A549 (cell line): Measurements from ENCODE around the gene TMEM79. TPM values are rescaled to one million over a fixed set of nuclear protein-coding genes. Genes with fewer than 3 reads are reported as not detected.

Experiments
- ATAC-seq, 2 experiments: fragments of 200-7000 bp in 1 of 2; fragments of >200 bp in 1 of 2; cut with Nextera tagmentation in 1 of 2; cut with Tn5 transposase in 1 of 2; 3 replicates each; pipeline versions ENCODE4 v1.8.0 to v1.9.1; 2018 to 2020; ENCODE audit warnings: mild to moderate bottlenecking in 1 of 2, moderate library complexity in 1 of 2
- CTCF ChIA-PET: fragments of 300-600 bp; sonication (Branson Sonifier 250); formaldehyde crosslinking; extraction: SDS; loops from one replicate; lab custom pipeline; 2021; ENCODE audit warnings: antibody characterized with exemption, inconsistent platforms; lab: Yijun Ruan, JAX
- POLR2A ChIA-PET: fragments of 350-600 bp; formaldehyde crosslinking; extraction: SDS; loops from one replicate; lab custom pipeline; 2021; ENCODE audit warnings: antibody characterized with exemption, inconsistent platforms; lab: Yijun Ruan, JAX
- DNase-seq, 2 experiments: peaks; one replicate each; pipeline versions ENCODE4 v3.0.0 to v3.0.0-alpha.2; 2011 to 2016; ENCODE audit warnings: low read depth in 1 of 2, low spot score in 1 of 2
- FAIRE-seq: peaks from 2 replicates; lab custom pipeline; 2011; peaks lifted over from hg19 to GRCh38; lab: Jason Lieb, UNC
- H3K27ac ChIP-seq, 2 experiments: fragments of >200 bp; sonication (Bioruptor Twin); formaldehyde crosslinking; 3 replicates each; pipeline ENCODE4 v1.5.1; 2016 to 2017
- H3K4me1 ChIP-seq: fragments of >200 bp; sonication (Bioruptor Twin); formaldehyde crosslinking; 3 replicates; pipeline ENCODE4 v1.6.1; 2016
- H3K4me2 ChIP-seq: fragments of >200 bp; sonication (Bioruptor Twin); formaldehyde crosslinking; 3 replicates; pipeline ENCODE4 v1.6.1; 2016
- H3K4me3 ChIP-seq: fragments of >200 bp; sonication (Bioruptor Twin); formaldehyde crosslinking; 3 replicates; pipeline ENCODE4 v1.5.1; 2016
- H3K9me3 ChIP-seq: fragments of >200 bp; sonication (Bioruptor Twin); formaldehyde crosslinking; 3 replicates; pipeline ENCODE4 v1.6.1; 2016
- BHLHE40 ChIP-seq: IDR thresholded peaks from 2 replicates; pipeline ENCODE4 v1.6.1; 2012; ENCODE audit warnings: low read depth, low read length, inconsistent platforms
- CBX2 ChIP-seq: fragments of 200-600 bp; sonication (generic); IDR thresholded peaks from 2 replicates; pipeline ENCODE4 v1.6.1; 2016; ENCODE audit warnings: low read depth, mild to moderate bottlenecking, borderline replicate concordance
- CBX8 ChIP-seq: fragments of 200-600 bp; sonication (generic); IDR thresholded peaks from 2 replicates; pipeline ENCODE4 v1.6.1; 2016
- CEBPB ChIP-seq, 2 experiments: fragments of >200 bp in 1 of 2; sonication (Bioruptor Twin) in 1 of 2; formaldehyde crosslinking in 1 of 2; IDR thresholded peaks; 2 replicates each; pipeline ENCODE4 v1.6.1; 2012 to 2016
- EHF ChIP-seq: fragments of 250-450 bp; sonication (Bioruptor Pico); IDR thresholded peaks from 2 replicates; pipeline ENCODE4 v1.5.0; 2020; ENCODE audit warnings: mild to moderate bottlenecking
- EHMT2 ChIP-seq: fragments of 200-600 bp; sonication (generic); IDR thresholded peaks from 2 replicates; pipeline ENCODE4 v1.6.1; 2016; ENCODE audit warnings: antibody characterized with exemption, low read depth, mild to moderate bottlenecking, moderate library complexity
- ELK1 ChIP-seq: fragments of 150-350 bp; IDR thresholded peaks from 2 replicates; pipeline ENCODE4 v1.6.1; 2014; ENCODE audit warnings: low read depth, mild to moderate bottlenecking, low read length
- EP300 ChIP-seq, 2 experiments: fragments of >200 bp; sonication (Bioruptor Twin); formaldehyde crosslinking; IDR thresholded peaks; 2 replicates in 1 of 2; 3 replicates in 1 of 2; pipeline ENCODE4 v1.6.1; 2016 to 2017
- ESRRA ChIP-seq: fragments of 150-350 bp; IDR thresholded peaks from 2 replicates; pipeline ENCODE4 v1.6.1; 2014; ENCODE audit warnings: mild to moderate bottlenecking, low read length, borderline replicate concordance
- GATA3 ChIP-seq: IDR thresholded peaks from 2 replicates; pipeline ENCODE4 v1.6.1; 2012; ENCODE audit warnings: borderline replicate concordance
- HES2 ChIP-seq: fragments of >200 bp; sonication (Bioruptor Twin); formaldehyde crosslinking; IDR thresholded peaks from 2 replicates; pipeline ENCODE4 v1.6.1; 2016
- HOXB13 ChIP-seq: fragments of 250-450 bp; sonication (Bioruptor Pico); IDR thresholded peaks from 2 replicates; pipeline ENCODE4 v1.5.0; 2020; ENCODE audit warnings: low read depth, mild to moderate bottlenecking, moderate library complexity
- JUN ChIP-seq, 2 experiments: fragments of >200 bp; sonication (Bioruptor Twin); formaldehyde crosslinking; IDR thresholded peaks; 2 replicates in 1 of 2; 3 replicates in 1 of 2; pipeline ENCODE4 v1.6.1; 2016 to 2017
- MYC ChIP-seq: IDR thresholded peaks from 2 replicates; pipeline ENCODE4 v1.6.1; 2012; ENCODE audit warnings: mild to moderate bottlenecking, inconsistent platforms, low read length, improper control_type of control experiment, borderline replicate concordance
- NFE2L2 ChIP-seq: fragments of 150-350 bp; conservative IDR thresholded peaks from 2 replicates; pipeline ENCODE4 v1.6.1; 2014; ENCODE audit warnings: low read length
- NPAS2 ChIP-seq: fragments of 250-450 bp; sonication (Bioruptor Pico); IDR thresholded peaks from 2 replicates; pipeline ENCODE4 v1.8.0; 2022; ENCODE audit warnings: mild to moderate bottlenecking, moderate library complexity, borderline replicate concordance
- PHF8 ChIP-seq: fragments of 200-600 bp; sonication (generic); IDR thresholded peaks from 2 replicates; pipeline ENCODE4 v1.6.1; 2016; ENCODE audit warnings: low read depth, mild to moderate bottlenecking, antibody characterized with exemption, moderate library complexity, borderline replicate concordance
- POLR2A ChIP-seq: IDR thresholded peaks from 2 replicates; pipeline ENCODE4 v1.6.1; 2012; ENCODE audit warnings: mild to moderate bottlenecking, low read length
- REST ChIP-seq: fragments of 200-600 bp; sonication (generic); IDR thresholded peaks from 2 replicates; pipeline ENCODE4 v1.6.1; 2016; ENCODE audit warnings: antibody characterized with exemption, mild to moderate bottlenecking, moderate library complexity
- RNF2 ChIP-seq: fragments of 200-600 bp; sonication (generic); IDR thresholded peaks from 2 replicates; pipeline ENCODE4 v1.6.1; 2016; ENCODE audit warnings: low read depth, mild to moderate bottlenecking, antibody characterized with exemption, moderate library complexity, borderline replicate concordance
- USF2 ChIP-seq: fragments of 450-650 bp; IDR thresholded peaks from 2 replicates; pipeline ENCODE4 v1.6.1; 2014; ENCODE audit warnings: antibody characterized with exemption
- ZC3H11A ChIP-seq: fragments of 450-650 bp; IDR thresholded peaks from 2 replicates; pipeline ENCODE4 v1.6.1; 2014; ENCODE audit warnings: antibody characterized with exemption, mild to moderate bottlenecking
- ZFP36 ChIP-seq: fragments of 450-650 bp; IDR thresholded peaks from 2 replicates; pipeline ENCODE4 v1.6.1; 2014; ENCODE audit warnings: borderline replicate concordance; ENCODE audit not compliant: partially characterized antibody
- WGBS: methylation state at CpG from one replicate; pipeline ENCODE4 v1.1.6; 2017; ENCODE audit errors: missing lambda C conversion rate; 5-methylcytosine and 5-hydroxymethylcytosine counted together
- polyA minus RNA-seq: library from RNA; depleted of rRNA, polyadenylated mRNA; stranded (reverse); fragments of >200 nt; gene quantifications from 2 replicates; pipeline ENCODE4 v1.2.3, GENCODE V29; 2011; rRNA and poly(A)+ RNA removed
- polyA plus RNA-seq, 4 experiments: library from polyadenylated mRNA; depleted of rRNA in 3 of 4; stranded (reverse); fragments of >200 nt; fragmentation: RNase III in 1 of 4; extraction: RNeasy Plus Mini Kit Qiagen cat#74134 plus additional on column Dnase treatment in 1 of 4; gene quantifications; 2 replicates in 3 of 4; 3 replicates in 1 of 4; pipeline ENCODE4 v1.2.3, GENCODE V29; 2011 to 2017

TMEM79 gene
- polyA plus RNA-seq (2011; rRNA removed) (7.2 and 7.5 TPM in 2 replicates), polyA plus RNA-seq (2017; fragmentation: RNase III; extraction: RNeasy Plus Mini Kit Qiagen cat#74134 plus additional on column Dnase treatment) (5.7 to 6.3 TPM (median 6.3 TPM) in 3 replicates), polyA minus RNA-seq (6.4 TPM in 2 replicates)
- 12.3 and 13.1 TPM in 2 replicates for polyA plus RNA-seq (2012; cell fraction: cytosol; rRNA removed)
- polyA plus RNA-seq (2012; cell fraction: nucleus; rRNA removed) = 23.9 and 26.7 TPM in 2 replicates

- H3K4me2 ChIP-seq = peak within 1 kb of the TSS; percentile 98
- no peaks in the 10 kb centered on the region for H3K9me3 ChIP-seq
- no peak for TF ChIP-seq GATA3
- no peak for TF ChIP-seq CBX8
- no peak for TF ChIP-seq ELK1
- TF ChIP-seq ZFP36 = no peak
- no peak for TF ChIP-seq EHF
- no peak for TF ChIP-seq NFE2L2
- TF ChIP-seq USF2 = no peak
- TF ChIP-seq REST = no peak
- TF ChIP-seq EP300 (IDR thresholded peaks at IDR 0.05) = no peak
- no peak for TF ChIP-seq BHLHE40
- no peak for TF ChIP-seq NPAS2 (CRISPR knock-in tag)
- TF ChIP-seq, all 56 proteins: peak for 0
- FAIRE-seq (no peak), ATAC-seq (no peak), DNase-seq (no peak)
- peaks cover 21% of the 10 kb centered on the region for H3K4me1 ChIP-seq
- ChIA-PET CTCF (interaction anchor here (0.9 to 3.1 kb wide), 6 partner anchors 10 to 194 kb away, joined by 3 to 9 read pairs (median 6); no protein-coding TSS in a partner anchor), POLR2A (interaction anchor here (2.5 to 2.6 kb wide), 2 partner anchors 11 to 71 kb away, joined by 12 to 16 read pairs; partner anchors contain the start of genes GLMP and PMF1)
- WGBS = 83% methylated on average over 7 of the region's 7 CpGs
- H3K27ac ChIP-seq = peak within 1 kb of the TSS; percentile 90 to 95
- H3K4me3 ChIP-seq = peak within 1 kb of the TSS; percentile 83
Measured at GRCh38 chr1:156284112-156284511, at the start of gene TMEM79. Gene TMEM79 (plus strand): TSS chr1:156284325. CDS start chr1:156285227, 902 bp downstream.

- WGBS = 90% methylated on average over 12 of the region's 12 CpGs
- POLR2A ChIA-PET = no interaction called here
- no peak for FAIRE-seq
- Histone ChIP-seq H3K4me2 (no peak overlapping the region), H3K9me3 (no peaks in the 10 kb centered on the region), H3K4me1 (peaks cover 14% of the 10 kb centered on the region), H3K4me3 (no peak overlapping the region), H3K27ac (no peak overlapping the region)
- CTCF ChIA-PET = interaction anchor here (0.6 to 25.3 kb wide), 3 partner anchors 11 to 95 kb away, joined by 3 to 639 read pairs (median 57); partner anchors contain the start of gene SEMA4A
- no peak for DNase-seq
- no peak for ATAC-seq
- no peak for TF ChIP-seq CBX2
- no peak for TF ChIP-seq CEBPB (IDR thresholded peaks at IDR 0.05)
- TF ChIP-seq NPAS2 (CRISPR knock-in tag) = no peak
- TF ChIP-seq JUN (IDR thresholded peaks at IDR 0.05) = no peak
- TF ChIP-seq MYC = no peak
- TF ChIP-seq PHF8 = no peak
- no peak for TF ChIP-seq ZC3H11A
- no peak for TF ChIP-seq HOXB13 (CRISPR knock-in tag)
- no peak for TF ChIP-seq BHLHE40
- TF ChIP-seq HES2 = no peak
- TF ChIP-seq GATA3 = no peak
- TF ChIP-seq ELK1 = no peak
- no peak for TF ChIP-seq EHMT2
- no peak for TF ChIP-seq RNF2
- no peak for TF ChIP-seq ESRRA
- no peak for TF ChIP-seq POLR2A
Measured at GRCh38 chr1:156236164-156236563, 48.0 kb upstream of the TMEM79 start.
